Left kidney (tissue), 2 donors: ENCODE results near the gene UBASH3B. TPM values are rescaled to one million over a fixed set of nuclear protein-coding genes. Genes with fewer than 3 reads are reported as not detected.
"Not testable (repeated sequence)": the region's sequence is repeated elsewhere in the genome, so short reads cannot be mapped to it uniquely, and the experiment has no call there.

Experiments
- DNase-seq: peaks from one replicate; pipeline ENCODE4 v3.0.0-alpha.2; 2013
- polyA plus RNA-seq: library from polyadenylated mRNA; unstranded; fragments of 120-200 nt; gene quantifications from one replicate; pipeline ENCODE4 v1.2.1, GENCODE V29; 2013; ENCODE audit not compliant: insufficient read length

UBASH3B gene
- polyA plus RNA-seq, 1 donor, result 8.5 TPM

DNA sequence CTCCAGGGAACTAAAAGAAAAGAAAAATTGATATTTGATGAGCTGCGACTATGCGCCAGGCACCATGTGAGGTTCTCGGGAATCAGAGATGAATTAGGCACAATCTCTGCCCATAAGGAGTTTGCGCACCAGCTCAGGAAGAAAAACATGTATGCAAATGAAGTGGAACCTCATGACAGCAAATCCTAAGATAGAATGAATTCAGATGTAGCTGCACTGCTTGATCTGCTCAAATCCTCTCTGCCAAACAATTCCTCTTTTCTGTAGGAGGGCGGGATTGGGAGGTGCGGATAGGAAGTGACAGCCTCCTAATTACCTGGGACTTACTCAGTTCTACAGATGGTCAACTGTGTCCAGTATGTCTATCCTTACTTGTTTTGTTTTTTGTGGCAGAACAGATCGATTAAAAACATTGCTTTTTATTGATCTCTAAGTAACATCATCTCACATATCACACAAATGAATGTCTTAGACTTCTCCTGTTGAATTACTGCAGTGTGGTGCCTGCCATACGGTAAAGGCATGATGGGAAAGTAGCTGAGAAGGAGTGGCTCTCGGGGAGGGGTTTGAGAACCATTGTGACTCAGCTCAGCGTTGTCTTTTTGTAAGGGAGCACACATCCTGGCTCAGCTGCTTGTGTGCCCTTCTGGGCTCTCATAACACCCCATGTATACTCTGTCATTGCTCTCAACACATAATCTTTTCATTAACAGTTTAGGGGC lies 196.7 kb downstream of the UBASH3B start:
- DNase-seq, result no peak

DNA sequence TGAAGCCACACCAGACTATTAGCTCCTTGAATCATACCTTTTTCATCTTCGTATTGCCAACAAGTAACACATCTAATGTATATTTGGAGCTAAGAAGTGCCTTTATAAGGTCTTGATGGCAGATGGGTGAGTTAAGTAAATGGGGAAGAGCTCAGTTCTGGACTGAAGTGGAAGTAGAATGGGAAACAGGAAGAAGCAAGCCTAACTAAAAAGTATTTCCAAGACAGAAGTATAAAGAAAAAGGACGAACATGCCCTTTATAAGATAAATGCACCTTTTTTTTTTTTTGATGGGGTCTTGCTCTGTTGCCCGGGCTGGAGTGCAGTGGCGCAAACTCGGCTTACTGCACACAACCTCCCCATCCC lies 197.3 kb downstream of the UBASH3B start:
- no peak for DNase-seq

DNA sequence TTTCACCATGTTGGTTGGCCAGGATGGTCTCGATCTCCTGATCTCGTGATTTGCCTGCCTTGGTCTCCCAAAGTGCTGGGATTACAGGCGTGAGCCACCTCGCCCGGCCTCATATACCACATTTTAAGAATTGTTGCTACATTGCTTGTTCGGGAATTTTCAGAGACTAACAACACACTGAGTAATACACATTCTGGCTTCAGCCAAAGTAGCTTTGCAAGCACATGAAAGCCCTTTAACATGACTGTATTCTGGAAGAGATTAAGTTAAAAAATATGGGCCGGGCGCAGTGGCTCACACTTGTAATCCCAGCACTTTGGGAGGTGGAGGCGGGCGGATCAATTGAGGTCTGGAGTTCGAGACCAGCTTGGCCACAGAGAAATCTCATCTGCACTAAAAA lies 197.7 kb downstream of the UBASH3B start:
- no peak for DNase-seq

DNA sequence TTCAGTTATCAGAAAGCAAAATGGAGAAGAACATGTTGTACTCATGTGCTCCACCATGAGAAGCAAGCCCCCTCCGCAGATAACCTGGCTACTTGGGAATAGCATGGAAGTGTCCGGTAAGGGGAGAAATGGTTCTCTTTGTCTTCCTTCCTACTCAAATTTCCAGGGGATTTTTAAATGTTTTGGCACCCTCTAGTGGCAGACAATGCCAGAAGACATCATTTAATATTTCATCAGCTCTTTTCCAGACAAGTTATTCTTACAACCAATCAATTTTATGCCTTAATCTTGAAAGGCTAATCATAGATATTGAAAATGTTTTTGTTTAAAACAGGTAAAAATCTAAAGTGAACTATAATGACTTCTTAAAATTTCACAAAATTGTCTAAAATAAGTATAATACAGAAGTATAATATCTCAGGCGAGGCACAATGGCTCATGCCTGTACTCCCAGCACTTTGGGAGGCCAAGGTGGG lies 198.5 kb downstream of the UBASH3B start:
- peak; percentile 82 for DNase-seq

DNA sequence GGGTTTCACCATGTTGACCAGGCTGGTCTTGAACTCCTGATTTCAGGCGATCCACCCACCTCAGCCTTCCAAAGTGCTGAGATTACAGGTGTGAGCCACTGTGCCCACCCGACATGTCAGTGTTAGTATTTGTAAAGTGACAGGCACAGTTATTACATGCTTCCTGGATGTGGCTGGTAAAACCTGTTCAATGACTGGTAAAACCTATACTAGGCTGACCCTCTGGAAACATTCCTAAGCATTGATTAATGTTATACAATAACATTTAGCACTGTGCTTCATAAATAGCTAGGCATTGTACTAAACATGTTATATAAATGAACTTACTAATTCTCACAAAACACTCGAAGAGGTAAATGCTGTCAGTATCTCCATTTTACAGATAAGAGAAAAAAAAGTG lies 206.1 kb downstream of the UBASH3B start:
- no peak for DNase-seq

DNA sequence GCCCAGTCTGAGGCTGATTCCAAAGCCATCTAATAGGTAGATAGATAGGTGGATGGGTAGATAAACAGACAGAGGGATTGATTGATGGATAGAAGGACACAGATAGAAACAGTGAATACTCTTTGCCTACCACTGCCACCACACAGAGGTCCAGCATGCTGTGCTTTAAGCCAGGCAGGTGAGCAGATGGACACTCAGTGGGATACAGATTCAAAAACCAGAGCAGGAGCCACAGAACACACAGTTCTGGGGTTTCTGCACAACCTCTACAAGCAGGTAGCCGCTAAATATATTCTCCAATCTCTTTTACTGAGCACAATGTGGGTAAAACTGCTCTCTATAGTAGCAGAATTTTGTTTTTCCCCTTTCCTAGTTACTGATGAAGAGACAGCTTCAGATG lies 206.6 kb downstream of the UBASH3B start:
- DNase-seq, result no peak

DNA sequence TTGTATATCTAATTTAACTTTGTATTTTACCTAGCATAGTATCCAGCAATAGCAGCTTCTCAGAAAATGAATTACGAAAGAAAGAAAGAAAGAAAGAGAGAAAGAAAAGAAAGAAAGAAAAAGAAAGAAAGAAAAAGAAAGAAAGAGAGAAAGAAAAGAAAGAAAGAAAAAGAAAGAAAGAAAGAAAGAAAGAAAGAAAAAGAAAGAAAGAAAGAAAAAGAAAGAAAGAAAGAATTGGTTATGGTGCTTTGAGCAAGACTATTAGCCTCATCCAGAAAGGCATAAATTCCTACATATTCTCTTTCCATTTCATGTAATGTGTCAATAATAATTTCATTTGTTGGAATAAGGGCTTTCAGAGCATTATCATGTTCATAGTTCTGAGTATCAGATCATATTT lies 207.6 kb downstream of the UBASH3B start:
- not testable (repeated sequence) for DNase-seq

DNA sequence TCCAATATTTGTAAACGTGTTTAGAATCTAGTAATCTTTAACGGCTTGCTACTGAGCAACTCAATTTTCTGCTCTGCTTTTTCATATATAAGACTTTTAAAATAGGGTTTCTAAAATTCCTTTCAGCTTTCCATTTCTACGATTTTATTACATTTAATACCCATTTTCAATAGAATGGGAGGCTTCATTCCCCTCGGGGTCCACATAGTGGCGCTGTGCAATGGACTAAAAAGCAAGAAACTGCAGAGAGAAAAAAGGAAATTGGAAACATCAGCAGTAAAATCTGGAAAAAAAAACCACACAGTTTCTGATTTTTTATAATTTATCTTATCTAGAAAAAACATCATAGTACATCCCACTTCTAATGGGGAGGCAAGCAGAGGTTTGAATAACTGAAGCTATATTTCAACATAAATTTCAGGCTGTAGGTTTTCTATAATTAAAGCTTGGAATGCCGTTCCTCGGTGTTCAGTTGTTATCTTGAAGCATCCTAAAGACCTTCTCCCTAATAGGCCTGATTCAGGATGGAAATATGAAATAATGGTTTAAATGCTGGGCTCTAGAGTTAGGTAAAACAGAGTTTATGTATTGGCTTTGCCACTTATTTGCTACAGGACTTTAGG lies 208.3 kb downstream of the UBASH3B start:
- DNase-seq, result peak; percentile 46

Other genes starting within 250 kb of the UBASH3B start
- not detected for gene CRTAM, start 182.8 kb downstream of the UBASH3B start, polyA plus RNA-seq
- 13.7 TPM for gene JHY, start 227.0 kb downstream of the UBASH3B start, polyA plus RNA-seq